BLaER1 treated with 17β-estradiol and CSF1 and Interleukin-3, amounts not matched to agents 10 nM and 100 nM (cell line): Measurements from ENCODE around the gene OGFR.
"Not testable (repeated sequence)": the region's sequence is repeated elsewhere in the genome, so short reads cannot be mapped to it uniquely, and the experiment has no call there.

Experiments used
- H3K27ac ChIP-seq, 11 experiments: shearing (Covaris generic); formaldehyde crosslinking; 2 replicates each; pipeline ENCODE4 v1.8.1; 2022
- H3K27me3 ChIP-seq, 11 experiments: shearing (Covaris generic); formaldehyde crosslinking; 2 replicates each; pipeline ENCODE4 v1.8.1; 2022
- H3K36me3 ChIP-seq, 11 experiments: shearing (Covaris generic); formaldehyde crosslinking; 2 replicates each; pipeline ENCODE4 v1.8.1; 2022
- H3K4me1 ChIP-seq, 10 experiments: shearing (Covaris generic); formaldehyde crosslinking; 2 replicates each; pipeline ENCODE4 v1.8.1; 2022
- H3K4me2 ChIP-seq, 11 experiments: shearing (Covaris generic); formaldehyde crosslinking; 2 replicates each; pipeline ENCODE4 v1.8.1; 2022
- H3K4me3 ChIP-seq, 10 experiments: shearing (Covaris generic); formaldehyde crosslinking; 2 replicates each; pipeline ENCODE4 v1.8.1; 2022
- H3K9ac ChIP-seq, 11 experiments: shearing (Covaris generic); formaldehyde crosslinking; 2 replicates each; pipeline ENCODE4 v1.8.1; 2022
- H3K9me3 ChIP-seq, 11 experiments: shearing (Covaris generic); formaldehyde crosslinking; replicated peaks in 1 of 11; 2 replicates each; pipeline ENCODE4 v1.8.1; 2022
- H4K20me1 ChIP-seq, 11 experiments: shearing (Covaris generic); formaldehyde crosslinking; 2 replicates each; pipeline ENCODE4 v1.8.1; 2022
- Cebpa-rat ChIP-seq, 11 experiments: shearing (Covaris generic); IDR thresholded peaks; 2 replicates each; pipeline ENCODE4 v1.8.1; 2022

The OGFR gene

DNA sequence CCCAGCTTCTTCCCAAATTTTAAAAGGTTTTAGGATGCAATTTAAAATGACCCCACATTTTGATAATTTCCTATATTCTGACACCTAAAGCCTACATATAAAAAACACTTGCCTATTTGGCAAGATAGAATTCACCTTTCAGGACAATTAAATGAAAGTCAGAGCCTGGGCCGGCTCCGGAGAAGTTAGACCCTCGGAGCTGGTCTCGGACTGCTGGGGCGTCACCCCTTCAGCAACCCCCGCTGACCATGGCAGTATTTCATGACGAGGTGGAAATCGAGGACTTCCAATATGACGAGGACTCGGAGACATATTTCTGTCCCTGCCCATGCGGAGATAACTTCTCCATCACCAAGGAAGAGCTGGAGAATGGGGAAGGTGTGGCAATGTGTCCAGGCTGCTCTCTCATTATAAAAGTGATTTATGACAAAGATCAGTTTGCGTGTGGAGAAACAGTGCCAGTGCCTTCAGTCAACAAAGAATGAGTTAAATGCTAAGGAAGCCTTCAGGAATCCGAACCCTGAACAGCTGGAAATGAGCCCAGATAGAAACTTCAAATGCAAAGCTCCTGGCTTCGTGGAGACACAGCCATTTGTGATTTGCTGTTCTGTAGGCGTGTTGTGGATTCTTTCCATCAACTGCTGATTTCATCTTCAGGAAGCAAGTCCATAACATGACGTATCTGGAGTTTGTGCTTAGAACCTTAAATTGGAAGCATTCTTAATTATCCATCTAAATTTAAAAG lies 41.0 kb downstream of the OGFR start:
- Histone ChIP-seq H3K27me3 (no peaks in the 10 kb centered on the region), H3K9ac (no peak overlapping the region; a peak in 1 of 22 replicates), H3K4me1 (peaks cover 12 to 46% (median 26%) of the 10 kb centered on the region in 10 experiments), H3K4me3 (no peak overlapping the region), H3K4me2 (peak overlapping the region; percentile 28 to 76 (median 53); a peak in 18 of 22 replicates), H3K36me3 (peaks cover 11 to 68% (median 48%) of the 10 kb centered on the region in 11 experiments; a peak in 21 of 22 replicates), H3K9me3 (no peaks in the 10 kb centered on the region), H3K27ac (no peak overlapping the region), H4K20me1 (peaks cover 0 to 46% (median 9%) of the 10 kb centered on the region in 11 experiments; a peak in 12 of 22 replicates)
- TF ChIP-seq Cebpa-rat (IDR thresholded peaks at IDR 0.05) = no peak

DNA sequence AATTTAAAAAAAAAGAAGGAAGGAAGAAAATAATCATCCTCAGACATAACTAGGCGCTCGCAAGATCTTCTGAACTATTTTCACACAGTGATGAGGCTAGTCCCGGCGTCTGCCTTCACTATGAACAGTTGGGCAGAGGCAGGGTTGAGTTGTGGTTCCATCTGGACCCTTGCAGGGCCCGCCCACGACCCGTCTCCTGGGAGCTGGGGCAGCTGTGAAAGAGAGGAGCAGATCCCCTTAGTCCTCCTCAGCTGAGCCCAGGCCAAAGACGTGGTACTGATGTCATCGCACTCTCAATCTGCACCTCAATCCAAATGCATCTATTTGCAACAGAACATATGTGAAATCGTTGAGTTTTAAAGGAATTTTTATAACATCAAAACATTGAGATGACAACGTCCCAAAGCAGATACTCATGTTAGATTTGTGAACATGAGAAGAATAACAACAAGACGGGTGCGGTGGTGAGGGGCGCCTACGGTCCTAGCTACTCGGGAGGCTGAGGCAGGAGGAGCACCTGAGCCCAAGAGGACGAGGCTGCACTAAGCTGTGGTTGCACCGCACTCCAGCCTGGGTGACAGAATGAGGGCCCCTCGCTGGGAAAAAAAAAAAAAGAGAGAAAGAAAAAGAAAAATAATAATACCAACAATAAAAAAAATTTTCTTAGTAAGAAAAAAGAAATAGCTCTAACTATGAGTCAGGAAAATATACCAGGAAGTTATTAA lies 41.7 kb downstream of the OGFR start:
- peaks cover 12 to 47% (median 27%) of the 10 kb centered on the region in 10 experiments for H3K4me1 ChIP-seq
- H3K4me3 ChIP-seq = no peak overlapping the region
- no peaks in the 10 kb centered on the region for H3K27me3 ChIP-seq
- H3K27ac ChIP-seq = 0 out of 22 replicates have a peak overlapping the region, but pooled peaks of 1 of the 11 experiments have one; percentile 21
- no peak for TF ChIP-seq Cebpa-rat (IDR thresholded peaks at IDR 0.05)
- H3K9me3 ChIP-seq = no peaks in the 10 kb centered on the region
- H3K36me3 ChIP-seq = peaks cover 11 to 67% (median 50%) of the 10 kb centered on the region in 11 experiments; a peak in 21 of 22 replicates
- peaks cover 0 to 51% (median 9%) of the 10 kb centered on the region in 11 experiments; a peak in 13 of 22 replicates for H4K20me1 ChIP-seq
- peak overlapping the region; percentile 28 to 76 (median 53) for H3K4me2 ChIP-seq
- peak overlapping the region in 2 of 11 experiments; percentile 1 to 42; a peak in 1 of 22 replicates for H3K9ac ChIP-seq

DNA sequence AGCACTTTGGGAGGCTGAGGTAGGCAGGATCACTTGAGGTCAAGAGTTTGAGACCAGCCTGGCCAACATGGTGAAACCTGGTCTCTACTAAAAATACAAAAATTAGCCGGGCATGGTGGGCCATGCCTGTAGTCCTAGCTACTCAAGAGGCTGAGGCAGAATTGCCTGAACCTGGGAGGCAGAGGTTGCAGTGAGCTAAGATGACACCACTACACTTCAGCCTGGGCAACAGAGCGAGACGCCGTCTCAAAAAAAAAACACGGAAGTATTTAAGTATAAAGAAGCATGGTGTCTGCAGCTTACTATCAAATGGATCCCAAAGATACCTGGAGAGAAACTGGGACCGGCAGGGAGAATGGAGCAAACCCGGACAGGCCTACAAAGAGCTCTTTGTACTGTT lies 44.3 kb downstream of the OGFR start:
- not testable (repeated sequence) for H3K9ac ChIP-seq, H3K9me3 ChIP-seq, H3K4me3 ChIP-seq, H3K27me3 ChIP-seq, H3K27ac ChIP-seq, H3K4me2 ChIP-seq
- Histone ChIP-seq H3K4me1 (peaks cover 12 to 52% (median 29%) of the 10 kb centered on the region in 10 experiments), H4K20me1 (peaks cover 0 to 68% (median 19%) of the 10 kb centered on the region in 11 experiments; a peak in 13 of 22 replicates), H3K36me3 (peaks cover 31 to 78% (median 67%) of the 10 kb centered on the region in 11 experiments)

DNA sequence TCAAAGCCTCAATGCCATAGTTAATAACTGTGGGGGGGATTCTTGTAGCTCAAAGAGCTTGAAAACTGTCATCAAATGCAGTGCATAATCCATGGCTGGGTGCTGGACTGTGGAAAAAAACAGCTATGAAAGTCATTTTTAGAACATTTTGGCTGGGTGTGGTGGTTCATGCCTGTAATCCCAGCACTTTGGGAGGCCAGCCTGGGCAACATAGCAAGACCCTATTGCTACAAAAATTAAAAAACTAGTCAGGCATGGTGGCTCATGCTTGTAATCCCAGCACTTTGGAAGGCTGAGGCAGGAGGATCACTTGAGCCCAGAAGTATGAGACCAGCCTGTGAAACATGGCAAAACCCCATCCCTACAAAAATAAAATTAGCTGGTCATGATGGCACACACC lies 44.8 kb downstream of the OGFR start:
- H3K4me2 ChIP-seq = no peak overlapping the region
- H4K20me1 ChIP-seq = peaks cover 0 to 73% (median 19%) of the 10 kb centered on the region in 11 experiments; a peak in 13 of 22 replicates
- H3K9ac ChIP-seq = no peak overlapping the region
- peaks cover 36 to 78% (median 69%) of the 10 kb centered on the region in 11 experiments for H3K36me3 ChIP-seq
- peaks cover 12 to 52% (median 29%) of the 10 kb centered on the region in 10 experiments for H3K4me1 ChIP-seq
- no peaks in the 10 kb centered on the region for H3K9me3 ChIP-seq
- no peak overlapping the region for H3K4me3 ChIP-seq
- H3K27ac ChIP-seq = no peak overlapping the region
- no peaks in the 10 kb centered on the region for H3K27me3 ChIP-seq
- TF ChIP-seq Cebpa-rat (IDR thresholded peaks at IDR 0.05) = no peak

DNA sequence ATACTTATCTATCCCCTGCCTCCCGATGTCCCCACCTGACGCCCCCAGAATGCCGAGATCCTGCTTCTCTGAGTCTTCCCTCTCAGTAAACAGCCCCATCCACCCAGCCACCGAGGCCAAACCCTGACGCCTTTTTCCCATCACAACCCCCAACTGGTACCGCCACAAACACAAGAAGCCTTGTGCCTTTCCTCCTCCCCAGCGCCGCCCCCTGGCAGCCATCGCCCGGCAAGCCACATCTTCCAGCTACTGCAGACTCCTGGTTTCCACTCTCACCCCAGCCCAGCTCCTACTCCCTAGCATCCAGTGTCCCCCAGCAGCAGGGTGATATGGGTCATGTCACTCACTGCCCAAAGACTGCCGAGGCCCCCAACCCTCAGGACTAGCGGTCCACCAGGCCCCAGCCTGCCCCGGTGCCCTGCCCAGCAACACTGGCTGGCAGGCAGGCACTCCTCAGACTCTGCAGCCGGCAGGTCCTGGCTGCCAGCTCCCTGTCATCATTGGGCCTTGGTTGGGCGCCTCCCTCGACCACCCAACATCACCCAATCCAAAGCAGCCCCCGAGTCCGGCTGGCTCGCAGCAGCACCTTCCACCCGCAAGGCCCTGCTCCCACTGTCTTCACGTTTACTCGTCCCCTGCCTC lies 45.8 kb downstream of the OGFR start:
- no peak for TF ChIP-seq Cebpa-rat (IDR thresholded peaks at IDR 0.05)
- peaks cover 43 to 78% (median 71%) of the 10 kb centered on the region in 11 experiments for H3K36me3 ChIP-seq

DNA sequence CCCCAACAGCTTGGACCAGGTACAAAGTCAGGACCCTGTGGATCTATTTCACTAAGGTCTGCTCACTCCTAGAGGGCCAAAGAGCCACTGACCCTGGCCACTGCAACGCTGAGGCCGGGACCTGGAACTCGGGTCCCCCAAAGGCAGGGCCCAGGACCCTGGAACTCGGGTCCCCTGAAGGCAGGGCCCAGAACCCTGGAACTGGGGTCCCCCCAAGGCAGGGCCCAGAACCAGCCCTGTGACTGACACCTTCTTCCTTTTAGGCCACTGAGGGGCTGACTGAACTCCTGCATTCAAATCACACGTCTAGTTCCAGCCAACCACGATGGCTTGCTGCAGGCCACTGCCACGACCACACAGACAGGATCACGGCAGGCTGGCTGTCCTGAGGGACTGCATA lies 47.6 kb downstream of the OGFR start:
- peaks cover 0 to 5% (median 0%) of the 10 kb centered on the region in 11 experiments; a peak in 1 of 22 replicates for H3K9me3 ChIP-seq
- H3K4me2 ChIP-seq = no peak overlapping the region
- H4K20me1 ChIP-seq = peaks cover 0 to 67% (median 20%) of the 10 kb centered on the region in 11 experiments; a peak in 13 of 22 replicates
- no peaks in the 10 kb centered on the region for H3K27me3 ChIP-seq
- no peak overlapping the region for H3K27ac ChIP-seq
- H3K4me3 ChIP-seq = no peak overlapping the region
- peaks cover 47 to 91% (median 80%) of the 10 kb centered on the region in 11 experiments for H3K36me3 ChIP-seq
- peaks cover 0 to 47% (median 15%) of the 10 kb centered on the region in 10 experiments; a peak in 16 of 20 replicates for H3K4me1 ChIP-seq
- no peak for TF ChIP-seq Cebpa-rat (IDR thresholded peaks at IDR 0.05)
- peak overlapping the region in 2 of 11 experiments; percentile 29 to 30; a peak in 2 of 22 replicates for H3K9ac ChIP-seq

More for the DNA sequence above, 45.8 kb downstream of the OGFR start:
- Histone ChIP-seq H3K4me3 (no peak overlapping the region), H3K4me2 (no peak overlapping the region), H3K9ac (no peak overlapping the region), H3K27ac (0 out of 22 replicates have a peak overlapping the region, but pooled peaks of 1 of the 11 experiments have one; percentile 4), H3K4me1 (peaks cover 12 to 57% (median 27%) of the 10 kb centered on the region in 10 experiments), H3K9me3 (no peaks in the 10 kb centered on the region), H3K27me3 (no peaks in the 10 kb centered on the region), H4K20me1 (peaks cover 0 to 73% (median 19%) of the 10 kb centered on the region in 11 experiments; a peak in 13 of 22 replicates)

DNA sequence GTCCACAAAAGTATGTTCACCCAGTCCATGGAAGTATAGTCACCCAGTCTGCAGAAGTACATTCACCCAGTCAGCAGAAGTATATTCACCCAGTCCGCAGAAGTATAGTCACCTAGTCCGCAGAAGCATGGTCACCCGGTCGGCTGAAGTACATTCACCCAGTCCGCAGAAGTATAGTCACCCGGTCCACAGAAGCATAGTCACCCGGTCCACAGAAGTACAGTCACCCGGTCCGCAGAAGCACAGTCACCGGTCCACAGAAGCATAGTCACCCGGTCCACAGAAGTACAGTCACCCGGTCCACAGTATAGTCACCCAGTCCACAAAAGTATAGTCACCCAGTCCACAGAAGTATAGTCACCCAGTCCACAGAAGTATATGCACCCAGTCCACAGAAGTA lies 48.2 kb downstream of the OGFR start:
- peaks cover 0 to 5% (median 0%) of the 10 kb centered on the region in 11 experiments; a peak in 1 of 22 replicates for H3K9me3 ChIP-seq
- no peak overlapping the region for H3K9ac ChIP-seq
- H3K4me3 ChIP-seq = no peak overlapping the region
- peaks cover 0 to 68% (median 22%) of the 10 kb centered on the region in 11 experiments; a peak in 12 of 22 replicates for H4K20me1 ChIP-seq
- peaks cover 52 to 95% (median 83%) of the 10 kb centered on the region in 11 experiments for H3K36me3 ChIP-seq
- H3K4me1 ChIP-seq = peaks cover 0 to 47% (median 13%) of the 10 kb centered on the region in 10 experiments; a peak in 11 of 20 replicates
- H3K27me3 ChIP-seq = no peaks in the 10 kb centered on the region
- TF ChIP-seq Cebpa-rat (IDR thresholded peaks at IDR 0.05) = no peak
- no peak overlapping the region for H3K4me2 ChIP-seq
- no peak overlapping the region for H3K27ac ChIP-seq

DNA sequence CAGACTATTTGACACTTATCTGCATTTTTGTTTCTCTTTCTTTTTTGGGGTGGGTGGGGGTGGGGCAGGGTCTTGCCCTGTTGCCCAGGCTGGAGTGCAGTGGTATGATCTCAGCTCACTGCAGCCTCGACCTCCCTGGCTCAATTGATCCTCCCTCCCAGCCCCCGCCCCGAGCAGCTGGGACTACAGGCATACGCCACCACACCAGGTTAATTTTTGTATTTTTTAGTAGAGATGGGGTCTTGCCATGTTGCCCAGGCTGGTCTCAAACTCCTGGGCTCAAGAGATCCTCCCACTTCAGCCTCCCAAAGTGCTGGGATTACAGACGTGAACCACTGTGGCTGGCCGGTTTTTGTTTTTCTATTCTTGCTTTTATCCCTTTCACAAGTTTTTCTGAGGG lies 48.7 kb downstream of the OGFR start:
- not testable (repeated sequence) for H3K4me3 ChIP-seq, H3K9me3 ChIP-seq, H3K27ac ChIP-seq, H3K9ac ChIP-seq, H3K27me3 ChIP-seq, H3K4me2 ChIP-seq
- Histone ChIP-seq H3K4me1 (peaks cover 4 to 47% (median 17%) of the 10 kb centered on the region in 10 experiments; a peak in 18 of 20 replicates), H3K36me3 (peaks cover 52 to 90% (median 79%) of the 10 kb centered on the region in 11 experiments), H4K20me1 (peaks cover 0 to 67% (median 21%) of the 10 kb centered on the region in 11 experiments; a peak in 12 of 22 replicates)
